WTC11 (cell line): ENCODE results near the gene ARVCF. TPM values are rescaled to one million over a fixed set of nuclear protein-coding genes. Genes with fewer than 3 reads are reported as not detected.

Source experiments
- ATAC-seq: fragments of 200-7000 bp; cut with Tn5 transposase; 2 replicates; pipeline ENCODE4 v1.10.0; 2021; ENCODE audit warnings: mild to moderate bottlenecking, moderate library complexity
- CTCF ChIA-PET: fragments of 300-600 bp; sonication (Branson Sonifier 250); formaldehyde crosslinking; loops from one replicate; lab custom pipeline; 2021; ENCODE audit warnings: antibody characterized with exemption; lab: Charles Lee
- POLR2A ChIA-PET: fragments of 350-600 bp; sonication (Branson Sonifier 250); formaldehyde crosslinking; loops from one replicate; lab custom pipeline; 2021; ENCODE audit warnings: antibody characterized with exemption; lab: Charles Lee
- DNase-seq: peaks from one replicate; pipeline ENCODE4 v3.0.0; 2021; ENCODE audit warnings: low spot score
- H3K27ac Mint-ChIP-seq: 2 replicates; pipeline ENCODE4 v1.8.0; 2021; ENCODE audit warnings: mixed read lengths
- H3K27me3 Mint-ChIP-seq: 2 replicates; pipeline ENCODE4 v1.8.0; 2021; ENCODE audit warnings: low read depth, mild to moderate bottlenecking, moderate library complexity, mixed read lengths
- H3K36me3 Mint-ChIP-seq: 2 replicates; pipeline ENCODE4 v1.8.0; 2021; ENCODE audit warnings: mixed read lengths
- H3K4me1 Mint-ChIP-seq: 2 replicates; pipeline ENCODE4 v1.8.0; 2022; ENCODE audit warnings: mixed read lengths
- H3K4me3 Mint-ChIP-seq: 2 replicates; pipeline ENCODE4 v1.8.0; 2021; ENCODE audit warnings: mild to moderate bottlenecking, moderate library complexity, mixed read lengths
- H3K9me3 Mint-ChIP-seq: 2 replicates; pipeline ENCODE4 v1.8.0; 2021; ENCODE audit warnings: mixed read lengths
- CBFB ChIP-seq: sonication (generic); formaldehyde crosslinking; IDR thresholded peaks from 2 replicates; pipeline ENCODE4 v1.8.1; 2022; ENCODE audit warnings: mild to moderate bottlenecking, low read depth, missing genetic modification reagents
- JUN ChIP-seq: sonication (generic); formaldehyde crosslinking; IDR thresholded peaks from 2 replicates; pipeline ENCODE4 v1.8.0; 2023; ENCODE audit warnings: mild to moderate bottlenecking, missing genetic modification reagents
- KAT7 ChIP-seq: sonication (generic); formaldehyde crosslinking; IDR thresholded peaks from 2 replicates; pipeline ENCODE4 v1.8.1; 2023; ENCODE audit warnings: missing genetic modification reagents, mild to moderate bottlenecking, borderline replicate concordance
- MYBL2 ChIP-seq: sonication (generic); formaldehyde crosslinking; IDR thresholded peaks from 2 replicates; pipeline ENCODE4 v1.8.1; 2023; ENCODE audit warnings: mild to moderate bottlenecking, moderate library complexity, missing genetic modification reagents
- NFATC4 ChIP-seq: fragments of 250-450 bp; sonication (Bioruptor Pico); IDR thresholded peaks from 2 replicates; pipeline ENCODE4 v1.9.0; 2021; ENCODE audit warnings: mild to moderate bottlenecking
- RORB ChIP-seq: fragments of 250-450 bp; sonication (Bioruptor Pico); IDR thresholded peaks from 2 replicates; pipeline ENCODE4 v1.9.0; 2021; ENCODE audit warnings: mild to moderate bottlenecking
- SMAD4 ChIP-seq: sonication (generic); formaldehyde crosslinking; IDR thresholded peaks from 2 replicates; pipeline ENCODE4 v1.8.0; 2022; ENCODE audit warnings: mild to moderate bottlenecking, missing genetic modification reagents
- ZNF532 ChIP-seq: fragments of 250-450 bp; sonication (Bioruptor Pico); IDR thresholded peaks from 2 replicates; pipeline ENCODE4 v1.9.0; 2021; ENCODE audit warnings: mild to moderate bottlenecking, borderline replicate concordance
- total RNA-seq: library from RNA; stranded (reverse); gene quantifications from 3 replicates; pipeline ENCODE4 v1.2.3, GENCODE V29; 2021
- TF ChIP-seq, protein P1 (sequence below): sonication (generic); formaldehyde crosslinking; IDR thresholded peaks from 2 replicates; pipeline ENCODE4 v1.8.0; 2022; ENCODE audit warnings: mild to moderate bottlenecking, missing genetic modification reagents
- TF ChIP-seq, protein P2 (sequence below): sonication (generic); formaldehyde crosslinking; IDR thresholded peaks from 2 replicates; pipeline ENCODE4 v1.8.1; 2022; ENCODE audit warnings: mild to moderate bottlenecking, moderate library complexity, missing genetic modification reagents
- TF ChIP-seq, protein P3 (sequence below): sonication (generic); formaldehyde crosslinking; IDR thresholded peaks from 2 replicates; pipeline ENCODE4 v1.8.1; 2022; ENCODE audit warnings: low read depth, missing genetic modification reagents, borderline replicate concordance
- TF ChIP-seq, protein P4 (sequence below): fragments of 250-450 bp; sonication (Bioruptor Pico); conservative IDR thresholded peaks from 2 replicates; pipeline ENCODE4 v1.9.0; 2021; ENCODE audit warnings: mild to moderate bottlenecking

The ARVCF gene
- total RNA-seq, 1 experiment from 2014 or later: 65.4 TPM

DNA sequence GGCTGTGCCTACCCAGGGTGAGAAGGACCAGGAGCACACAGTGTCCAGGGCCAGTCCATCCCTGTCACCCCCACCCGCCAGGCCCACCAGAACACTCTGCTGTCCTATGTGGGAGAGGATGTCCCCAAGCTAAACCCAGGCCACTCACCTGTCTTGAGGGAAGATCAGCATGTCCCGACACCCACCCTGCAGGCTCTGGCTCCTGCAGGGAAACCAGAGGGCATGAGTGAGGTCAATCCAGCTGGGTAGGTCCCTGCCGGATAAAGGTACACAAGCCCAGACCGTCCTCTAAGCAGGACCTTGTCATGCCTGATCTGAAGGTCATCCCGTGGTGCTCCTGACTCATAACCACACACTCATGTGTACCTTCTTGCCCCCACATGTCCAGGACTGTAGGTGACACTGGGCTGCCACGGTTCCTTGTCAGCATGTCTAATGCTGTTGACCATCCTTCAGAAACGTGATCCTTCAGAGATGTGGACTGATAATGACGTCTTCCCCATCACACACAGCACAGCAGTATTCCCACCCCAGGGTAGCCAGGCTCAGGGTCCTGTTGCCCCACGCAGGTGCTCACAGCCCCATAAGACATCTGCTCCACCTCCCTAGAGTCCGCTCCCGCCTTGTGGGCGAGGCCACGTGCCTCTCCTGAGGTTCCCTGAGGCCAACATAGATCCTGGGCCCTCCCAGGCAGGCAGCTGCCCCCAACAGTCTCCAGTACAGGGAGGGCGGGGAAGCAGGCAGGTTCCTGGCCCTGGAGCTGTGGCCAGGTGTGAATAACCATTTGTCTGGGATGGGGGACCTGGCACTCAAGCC is 6.1 kb downstream of the ARVCF start (continued):
- TF ChIP-seq, protein P1, sequence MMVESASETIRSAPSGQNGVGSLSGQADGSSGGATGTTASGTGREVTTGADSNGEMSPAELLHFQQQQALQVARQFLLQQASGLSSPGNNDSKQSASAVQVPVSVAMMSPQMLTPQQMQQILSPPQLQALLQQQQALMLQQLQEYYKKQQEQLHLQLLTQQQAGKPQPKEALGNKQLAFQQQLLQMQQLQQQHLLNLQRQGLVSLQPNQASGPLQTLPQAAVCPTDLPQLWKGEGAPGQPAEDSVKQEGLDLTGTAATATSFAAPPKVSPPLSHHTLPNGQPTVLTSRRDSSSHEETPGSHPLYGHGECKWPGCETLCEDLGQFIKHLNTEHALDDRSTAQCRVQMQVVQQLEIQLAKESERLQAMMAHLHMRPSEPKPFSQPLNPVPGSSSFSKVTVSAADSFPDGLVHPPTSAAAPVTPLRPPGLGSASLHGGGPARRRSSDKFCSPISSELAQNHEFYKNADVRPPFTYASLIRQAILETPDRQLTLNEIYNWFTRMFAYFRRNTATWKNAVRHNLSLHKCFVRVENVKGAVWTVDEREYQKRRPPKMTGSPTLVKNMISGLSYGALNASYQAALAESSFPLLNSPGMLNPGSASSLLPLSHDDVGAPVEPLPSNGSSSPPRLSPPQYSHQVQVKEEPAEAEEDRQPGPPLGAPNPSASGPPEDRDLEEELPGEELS (CRISPR knock-in tag): no peak
- no peak for TF ChIP-seq RORB (CRISPR knock-in tag)
- no peak for TF ChIP-seq CBFB
- no peak for TF ChIP-seq JUN (CRISPR knock-in tag)
- no peak for TF ChIP-seq MYBL2 (CRISPR knock-in tag)
- TF ChIP-seq SMAD4 (CRISPR knock-in tag): no peak
- TF ChIP-seq, protein P2, sequence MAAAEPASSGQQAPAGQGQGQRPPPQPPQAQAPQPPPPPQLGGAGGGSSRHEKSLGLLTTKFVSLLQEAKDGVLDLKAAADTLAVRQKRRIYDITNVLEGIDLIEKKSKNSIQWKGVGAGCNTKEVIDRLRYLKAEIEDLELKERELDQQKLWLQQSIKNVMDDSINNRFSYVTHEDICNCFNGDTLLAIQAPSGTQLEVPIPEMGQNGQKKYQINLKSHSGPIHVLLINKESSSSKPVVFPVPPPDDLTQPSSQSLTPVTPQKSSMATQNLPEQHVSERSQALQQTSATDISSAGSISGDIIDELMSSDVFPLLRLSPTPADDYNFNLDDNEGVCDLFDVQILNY: no peak

GRCh38 chr22:20009582-20010306 is 6.9 kb downstream of the ARVCF start:
- Mint-ChIP-seq H3K36me3 (peaks cover 8% of the 10 kb centered on the region), H3K9me3 (peaks cover 8% of the 10 kb centered on the region), H3K27me3 (peaks cover 2% of the 10 kb centered on the region; the same call in 1 of the 2 replicates), H3K4me1 (0 out of 2 replicates have a peak, but pooled peaks cover 4% of the 10 kb centered on the region), H3K27ac (no peak overlapping the region), H3K4me3 (no peak overlapping the region)
- TF ChIP-seq, protein P3, sequence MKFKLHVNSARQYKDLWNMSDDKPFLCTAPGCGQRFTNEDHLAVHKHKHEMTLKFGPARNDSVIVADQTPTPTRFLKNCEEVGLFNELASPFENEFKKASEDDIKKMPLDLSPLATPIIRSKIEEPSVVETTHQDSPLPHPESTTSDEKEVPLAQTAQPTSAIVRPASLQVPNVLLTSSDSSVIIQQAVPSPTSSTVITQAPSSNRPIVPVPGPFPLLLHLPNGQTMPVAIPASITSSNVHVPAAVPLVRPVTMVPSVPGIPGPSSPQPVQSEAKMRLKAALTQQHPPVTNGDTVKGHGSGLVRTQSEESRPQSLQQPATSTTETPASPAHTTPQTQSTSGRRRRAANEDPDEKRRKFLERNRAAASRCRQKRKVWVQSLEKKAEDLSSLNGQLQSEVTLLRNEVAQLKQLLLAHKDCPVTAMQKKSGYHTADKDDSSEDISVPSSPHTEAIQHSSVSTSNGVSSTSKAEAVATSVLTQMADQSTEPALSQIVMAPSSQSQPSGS (CRISPR knock-in tag): no peak
- TF ChIP-seq NFATC4 (CRISPR knock-in tag) (no peak), ZNF532 (CRISPR knock-in tag) (no peak), KAT7 (CRISPR knock-in tag) (no peak)
- TF ChIP-seq, protein P4, sequence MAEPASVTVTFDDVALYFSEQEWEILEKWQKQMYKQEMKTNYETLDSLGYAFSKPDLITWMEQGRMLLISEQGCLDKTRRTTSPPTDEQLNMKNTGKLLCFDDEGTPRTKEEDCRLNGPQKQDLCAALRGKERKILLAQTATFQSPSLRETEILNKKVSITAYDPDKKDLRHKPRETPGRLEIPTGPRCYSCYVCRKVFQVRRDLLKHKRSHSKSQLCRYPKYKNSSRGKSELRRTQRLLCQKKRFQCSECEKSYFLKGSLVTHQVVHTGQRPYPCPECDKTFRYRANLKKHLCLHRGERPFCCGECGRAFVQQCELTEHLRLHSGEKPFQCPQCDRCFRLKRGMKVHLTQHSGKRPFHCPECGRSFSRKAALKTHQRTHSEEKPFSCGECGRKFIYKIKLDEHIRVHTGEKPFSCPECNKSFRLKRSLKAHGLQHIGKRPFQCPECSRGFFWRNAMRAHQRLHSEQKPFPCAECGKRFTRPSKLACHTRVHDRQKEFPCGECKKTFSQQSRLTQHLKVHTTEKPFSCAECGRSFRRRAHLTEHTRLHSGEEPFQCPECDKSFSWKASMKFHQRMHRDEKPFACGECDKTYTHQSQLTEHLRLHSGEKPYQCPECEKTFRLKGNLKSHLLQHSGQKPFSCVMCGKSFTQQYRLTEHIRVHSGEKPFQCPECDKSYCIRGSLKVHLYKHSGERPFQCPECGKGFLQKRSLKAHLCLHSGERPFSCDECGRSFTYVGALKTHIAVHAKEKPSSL: no peak
- CTCF ChIA-PET: interaction anchor here (1.1 to 6.5 kb wide), 5 partner anchors 8 to 38 kb away, joined by 3 to 181 read pairs (median 4); no protein-coding TSS in a partner anchor
- no peak for DNase-seq
- POLR2A ChIA-PET: no interaction called here
- ATAC-seq: no peak
